ENCODE measurements around the gene RNF141.

Gene RNF141

GRCh38 chr11:10539339-10539738 is 1.6 kb downstream of the RNF141 start:
- no peak overlapping the region for H3K27ac ChIP-seq (ENCODE audit: low read length, poor library complexity, severe bottlenecking)
- no peak overlapping the region for H4K8ac ChIP-seq (ENCODE audit: low read length)
- H3K9ac ChIP-seq (ENCODE audit: low read length), result peak overlapping the region; percentile 27
- no peak overlapping the region for H2BK120ac ChIP-seq (ENCODE audit: low read depth, low read length)
- H3K23ac ChIP-seq (ENCODE audit: low read length in 2 of 2), result no peak overlapping the region
- no peaks in the 10 kb centered on the region for H3K36me3 ChIP-seq (ENCODE audit: control insufficient read depth in 1 of 2, insufficient read depth in 2 of 2, low read depth in 1 of 2, low read length in 2 of 2)
- H3K79me1 ChIP-seq (replicated peaks; ENCODE audit: low read length, poor library complexity, severe bottlenecking), result peaks cover 15% of the 10 kb centered on the region
- no peak for DNase-seq
- H3K27me3 ChIP-seq (ENCODE audit: control insufficient read depth in 1 of 2, insufficient read depth in 1 of 2, low read length in 2 of 2), result no peaks in the 10 kb centered on the region
- H2AFZ ChIP-seq (ENCODE audit: low read depth, low read length), result no peak overlapping the region
- no peak overlapping the region for H2BK15ac ChIP-seq (ENCODE audit: low read depth, poor library complexity, severe bottlenecking)
- H3K18ac ChIP-seq (ENCODE audit: low read depth in 1 of 2, low read length in 2 of 2), result no peak overlapping the region
- H2AK5ac ChIP-seq (ENCODE audit: low read length, severe bottlenecking), result no peak overlapping the region
- H3K9me3 ChIP-seq (ENCODE audit: control insufficient read depth, low read length), result no peaks in the 10 kb centered on the region
- no peak overlapping the region for H2BK5ac ChIP-seq (ENCODE audit: low read depth, low read length, poor library complexity, severe bottlenecking)
- H3K4ac ChIP-seq (ENCODE audit: low read depth in 1 of 2, low read length in 2 of 2), result no peak overlapping the region
- H3K4me1 ChIP-seq (ENCODE audit: control insufficient read depth, insufficient read depth, low read depth, low read length), result no peaks in the 10 kb centered on the region
- H3K14ac ChIP-seq (ENCODE audit: low read length in 2 of 2), result no peak overlapping the region
- H3K4me2 ChIP-seq (ENCODE audit: low read length, poor library complexity, severe bottlenecking), result no peak overlapping the region
- H4K91ac ChIP-seq (ENCODE audit: low read length), result no peak overlapping the region
- H2BK12ac ChIP-seq (ENCODE audit: low read length in 2 of 2), result no peak overlapping the region
- H3K4me3 ChIP-seq (ENCODE audit: insufficient read depth in 1 of 2, low read depth in 1 of 2, low read length in 2 of 2), result peak overlapping the region in 1 of 2 experiments; percentile 51

- Histone ChIP-seq H3K79me1 (replicated peaks; ENCODE audit: low read length, poor library complexity, severe bottlenecking) (peaks cover 15% of the 10 kb centered on the region), H3K23ac (ENCODE audit: low read length in 2 of 2) (no peak overlapping the region), H2BK12ac (ENCODE audit: low read length in 2 of 2) (no peak overlapping the region), H2BK15ac (ENCODE audit: low read depth, poor library complexity, severe bottlenecking) (no peak overlapping the region), H4K91ac (ENCODE audit: low read length) (no peak overlapping the region), H3K18ac (ENCODE audit: low read depth in 1 of 2, low read length in 2 of 2) (no peak overlapping the region), H3K9ac (ENCODE audit: low read length) (peak overlapping the region; percentile 27), H3K4me3 (ENCODE audit: insufficient read depth in 1 of 2, low read depth in 1 of 2, low read length in 2 of 2) (peak overlapping the region in 1 of 2 experiments; percentile 51), H3K27ac (ENCODE audit: low read length, poor library complexity, severe bottlenecking) (no peak overlapping the region), H3K36me3 (ENCODE audit: control insufficient read depth in 1 of 2, insufficient read depth in 2 of 2, low read depth in 1 of 2, low read length in 2 of 2) (peaks cover 0 to 3% of the 10 kb centered on the region in 2 experiments), H3K4me2 (ENCODE audit: low read length, poor library complexity, severe bottlenecking) (no peak overlapping the region), H4K8ac (ENCODE audit: low read length) (no peak overlapping the region), H2BK120ac (ENCODE audit: low read depth, low read length) (no peak overlapping the region), H3K27me3 (ENCODE audit: control insufficient read depth in 1 of 2, insufficient read depth in 1 of 2, low read length in 2 of 2) (no peaks in the 10 kb centered on the region), H2AFZ (ENCODE audit: low read depth, low read length) (no peak overlapping the region), H3K9me3 (ENCODE audit: control insufficient read depth, low read length) (no peaks in the 10 kb centered on the region), H3K4ac (ENCODE audit: low read depth in 1 of 2, low read length in 2 of 2) (no peak overlapping the region), H3K14ac (ENCODE audit: low read length in 2 of 2) (no peak overlapping the region), H2AK5ac (ENCODE audit: low read length, severe bottlenecking) (no peak overlapping the region), H2BK5ac (ENCODE audit: low read depth, low read length, poor library complexity, severe bottlenecking) (no peak overlapping the region), H3K4me1 (ENCODE audit: control insufficient read depth, insufficient read depth, low read depth, low read length) (no peaks in the 10 kb centered on the region)
- DNase-seq, result no peak
- WGBS, result 20% methylated on average over 1 of the region's 1 CpG
These were observed 2.1 kb downstream of the RNF141 start for GRCh38 chr11:10538924-10539323.

GRCh38 chr11:10537600-10537999 is 3.4 kb downstream of the RNF141 start:
- Histone ChIP-seq H3K36me3 (ENCODE audit: control insufficient read depth in 1 of 2, insufficient read depth in 2 of 2, low read depth in 1 of 2, low read length in 2 of 2) (peaks cover 0 to 15% of the 10 kb centered on the region in 2 experiments), H2BK5ac (ENCODE audit: low read depth, low read length, poor library complexity, severe bottlenecking) (no peak overlapping the region), H3K79me1 (replicated peaks; ENCODE audit: low read length, poor library complexity, severe bottlenecking) (peaks cover 15% of the 10 kb centered on the region), H2BK120ac (ENCODE audit: low read depth, low read length) (no peak overlapping the region), H2AK5ac (ENCODE audit: low read length, severe bottlenecking) (no peak overlapping the region), H3K9me3 (ENCODE audit: control insufficient read depth, low read length) (no peaks in the 10 kb centered on the region), H3K14ac (ENCODE audit: low read length in 2 of 2) (no peak overlapping the region), H2AFZ (ENCODE audit: low read depth, low read length) (no peak overlapping the region), H3K27ac (ENCODE audit: low read length, poor library complexity, severe bottlenecking) (no peak overlapping the region), H3K18ac (ENCODE audit: low read depth in 1 of 2, low read length in 2 of 2) (no peak overlapping the region), H3K4me3 (ENCODE audit: insufficient read depth in 1 of 2, low read depth in 1 of 2, low read length in 2 of 2) (no peak overlapping the region), H2BK12ac (ENCODE audit: low read length in 2 of 2) (no peak overlapping the region), H4K8ac (ENCODE audit: low read length) (no peak overlapping the region), H3K4me2 (ENCODE audit: low read length, poor library complexity, severe bottlenecking) (no peak overlapping the region), H3K23ac (ENCODE audit: low read length in 2 of 2) (no peak overlapping the region), H2BK15ac (ENCODE audit: low read depth, poor library complexity, severe bottlenecking) (no peak overlapping the region), H3K9ac (ENCODE audit: low read length) (no peak overlapping the region), H3K27me3 (ENCODE audit: control insufficient read depth in 1 of 2, insufficient read depth in 1 of 2, low read length in 2 of 2) (no peaks in the 10 kb centered on the region), H3K4ac (ENCODE audit: low read depth in 1 of 2, low read length in 2 of 2) (no peak overlapping the region), H3K4me1 (ENCODE audit: control insufficient read depth, insufficient read depth, low read depth, low read length) (no peaks in the 10 kb centered on the region), H4K91ac (ENCODE audit: low read length) (no peak overlapping the region)
- no peak for DNase-seq

- DNase-seq, result no peak
- no peak overlapping the region for H2BK15ac ChIP-seq (ENCODE audit: low read depth, poor library complexity, severe bottlenecking)
- no peak overlapping the region for H3K9ac ChIP-seq (ENCODE audit: low read length)
- no peak overlapping the region for H2BK12ac ChIP-seq (ENCODE audit: low read length in 2 of 2)
- H3K36me3 ChIP-seq (ENCODE audit: control insufficient read depth in 1 of 2, insufficient read depth in 2 of 2, low read depth in 1 of 2, low read length in 2 of 2), result peaks cover 0 to 46% of the 10 kb centered on the region in 2 experiments
- H3K4me1 ChIP-seq (ENCODE audit: control insufficient read depth, insufficient read depth, low read depth, low read length), result no peaks in the 10 kb centered on the region
- no peak overlapping the region for H2BK5ac ChIP-seq (ENCODE audit: low read depth, low read length, poor library complexity, severe bottlenecking)
- H3K79me1 ChIP-seq (replicated peaks; ENCODE audit: low read length, poor library complexity, severe bottlenecking), result peaks cover 14% of the 10 kb centered on the region
- H2BK120ac ChIP-seq (ENCODE audit: low read depth, low read length), result no peak overlapping the region
- H3K4ac ChIP-seq (ENCODE audit: low read depth in 1 of 2, low read length in 2 of 2), result no peak overlapping the region
- no peak overlapping the region for H3K27ac ChIP-seq (ENCODE audit: low read length, poor library complexity, severe bottlenecking)
- H2AFZ ChIP-seq (ENCODE audit: low read depth, low read length), result no peak overlapping the region
- H3K14ac ChIP-seq (ENCODE audit: low read length in 2 of 2), result no peak overlapping the region
- no peak overlapping the region for H4K8ac ChIP-seq (ENCODE audit: low read length)
- no peak overlapping the region for H3K23ac ChIP-seq (ENCODE audit: low read length in 2 of 2)
- H3K9me3 ChIP-seq (ENCODE audit: control insufficient read depth, low read length), result no peaks in the 10 kb centered on the region
- 94% methylated on average over 2 of the region's 2 CpGs for WGBS
- no peak overlapping the region for H4K91ac ChIP-seq (ENCODE audit: low read length)
- no peak overlapping the region for H2AK5ac ChIP-seq (ENCODE audit: low read length, severe bottlenecking)
- no peaks in the 10 kb centered on the region for H3K27me3 ChIP-seq (ENCODE audit: control insufficient read depth in 1 of 2, insufficient read depth in 1 of 2, low read length in 2 of 2)
- no peak overlapping the region for H3K4me2 ChIP-seq (ENCODE audit: low read length, poor library complexity, severe bottlenecking)
- no peak overlapping the region for H3K18ac ChIP-seq (ENCODE audit: low read depth in 1 of 2, low read length in 2 of 2)
- H3K4me3 ChIP-seq (ENCODE audit: insufficient read depth in 1 of 2, low read depth in 1 of 2, low read length in 2 of 2), result no peak overlapping the region
These were observed 6.7 kb downstream of the RNF141 start for GRCh38 chr11:10534316-10534715.

Measured in mesenchymal stem cell (in vitro differentiated cells and primary cell).